Prostate gland (tissue), 2 donors: ENCODE data around the gene RTCA.

ENCODE experiments used
- CTCF ChIP-seq, 4 experiments: fragments of 200-600 bp in 2 of 4; fragments of 450-650 bp in 2 of 4; sonication (generic) in 2 of 4; IDR thresholded peaks; 1 replicate in 3 of 4; 2 replicates in 1 of 4; pipeline ENCODE4 v1.5.1; 2016 to 2019; ENCODE audit warnings: antibody characterized with exemption in 4 of 4, mild to moderate bottlenecking in 2 of 4, moderate library complexity in 2 of 4
- POLR2AphosphoS5 ChIP-seq: sonication (generic); formaldehyde crosslinking; IDR thresholded peaks from one replicate; pipeline ENCODE4 v1.6.1; 2017; ENCODE audit warnings: antibody characterized with exemption

DNA sequence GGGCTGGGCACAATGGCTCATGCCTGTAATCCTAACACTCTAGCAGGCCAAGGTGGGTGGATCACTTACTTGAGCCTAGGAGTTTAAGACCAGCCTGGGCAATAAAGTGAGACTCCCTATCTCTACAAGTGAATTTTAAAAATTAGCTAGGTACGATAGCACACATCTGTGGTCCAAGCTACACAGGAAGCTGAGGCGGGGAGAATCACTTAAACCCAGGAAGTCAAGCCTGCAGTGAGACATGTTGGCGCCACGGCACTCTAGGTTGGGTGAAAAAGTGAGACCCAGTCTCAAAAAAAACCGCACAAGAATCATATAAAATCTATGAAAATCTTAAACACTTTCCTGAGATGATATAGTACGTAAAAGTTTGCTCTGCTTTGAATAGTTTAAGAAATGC is 46.6 kb upstream of the RTCA start:
- TF ChIP-seq CTCF (IDR thresholded peaks at IDR 0.05) (no peak), POLR2AphosphoS5 (no peak)
